Activated CD8-positive, alpha-beta memory T cell treated with anti-CD3 and anti-CD28 coated beads, Interleukin-2, amount 50 U/mL, for 24 hours (primary cell): ENCODE data around the gene RAB35.

ENCODE experiments used
- DNase-seq: peaks from one replicate; pipeline ENCODE4 v3.0.0-alpha.2; 2020; ENCODE audit errors: extremely low read depth

The RAB35 gene

DNA sequence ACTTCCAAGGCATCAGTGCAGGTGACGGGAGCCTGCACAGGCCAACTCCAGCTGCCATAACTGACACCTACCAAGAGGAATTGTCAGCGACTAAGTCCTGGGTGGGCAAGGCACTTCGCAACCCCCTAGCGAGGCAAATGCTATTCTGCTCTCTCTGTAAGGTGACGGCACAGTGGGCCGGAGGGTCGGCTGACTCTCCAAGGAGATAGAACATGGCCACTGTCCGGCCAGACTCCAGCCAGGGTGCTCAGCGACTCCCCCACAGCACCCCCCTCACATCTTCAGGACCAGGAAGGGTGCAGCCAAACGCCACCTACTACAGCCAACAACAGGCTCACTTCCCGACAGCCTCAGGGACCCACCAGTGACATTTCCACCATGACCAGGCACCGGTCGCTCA, 13.2 kb downstream of the RAB35 start:
- no peak for DNase-seq

DNA sequence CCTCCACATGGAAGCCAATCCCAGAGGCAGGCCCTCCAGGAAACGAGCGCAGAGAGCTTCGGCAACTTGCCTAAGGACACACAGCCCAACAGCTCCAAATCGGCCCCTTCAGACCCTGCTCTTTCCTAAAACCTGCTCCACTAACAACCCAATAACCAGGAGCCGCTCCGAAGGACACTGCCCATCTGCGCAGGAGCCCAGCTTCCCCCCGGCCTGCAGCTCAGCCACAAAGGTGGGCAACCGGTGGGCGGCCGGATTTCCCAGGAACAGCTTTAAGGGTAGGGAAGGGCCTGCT, 13.6 kb downstream of the RAB35 start:
- no peak for DNase-seq

DNA sequence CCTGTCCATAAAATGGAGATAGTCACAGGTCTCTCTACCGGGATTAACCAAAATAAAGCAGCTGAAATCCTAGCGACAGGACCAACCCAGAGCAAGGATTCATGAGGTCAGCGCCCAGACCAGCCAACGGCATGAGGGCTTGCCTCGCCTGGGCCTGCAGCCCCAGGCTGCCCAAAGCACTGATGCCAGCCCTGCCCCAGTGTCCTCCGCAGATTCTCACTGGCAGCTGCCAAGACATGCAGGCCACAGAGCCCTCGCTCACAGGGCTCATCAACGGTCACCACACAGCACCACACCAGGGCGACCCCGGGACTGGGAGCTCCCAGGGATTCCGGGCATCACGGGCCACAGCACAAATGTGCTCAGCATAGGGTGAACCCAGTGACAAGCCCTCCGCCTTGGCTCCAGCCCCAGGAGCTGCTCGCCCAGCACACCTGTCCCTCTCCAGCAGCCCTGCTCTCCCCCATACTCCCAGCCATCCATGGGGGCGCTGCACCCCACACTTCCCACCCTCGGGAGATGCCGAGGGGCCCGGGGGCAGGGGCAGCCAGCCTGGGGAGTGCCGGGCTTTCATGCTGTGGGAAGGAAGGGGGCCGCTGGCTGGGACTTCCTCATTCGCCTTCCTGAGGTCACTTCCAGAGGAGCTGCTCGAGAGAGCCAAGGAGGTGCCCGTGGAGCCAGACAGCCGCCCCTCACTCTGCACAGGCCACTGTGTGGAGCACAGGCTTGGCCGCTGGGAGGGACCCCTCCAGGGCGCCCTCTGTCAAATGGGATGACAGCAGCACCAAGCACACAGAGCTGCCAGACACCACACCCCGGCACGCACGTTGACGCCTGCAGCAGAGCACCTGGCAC, 14.1 kb downstream of the RAB35 start:
- no peak for DNase-seq

GRCh38 chr12:120101617-120102016, 14.9 kb downstream of the RAB35 start:
- DNase-seq, result no peak

GRCh38 chr12:120101182-120101581, 15.4 kb downstream of the RAB35 start:
- no peak for DNase-seq

- DNase-seq, result no peak
Measured at GRCh38 chr12:120100630-120101029, 15.9 kb downstream of the RAB35 start.

GRCh38 chr12:120099738-120100137, 16.8 kb downstream of the RAB35 start:
- no peak for DNase-seq

- DNase-seq, result no peak
Measured at GRCh38 chr12:120098756-120099470, 17.6 kb downstream of the RAB35 start.

GRCh38 chr12:120096671-120097202, 19.8 kb downstream of the RAB35 start:
- DNase-seq, result no peak

GRCh38 chr12:120095736-120096135, 20.8 kb downstream of the RAB35 start:
- DNase-seq, result no peak

DNA sequence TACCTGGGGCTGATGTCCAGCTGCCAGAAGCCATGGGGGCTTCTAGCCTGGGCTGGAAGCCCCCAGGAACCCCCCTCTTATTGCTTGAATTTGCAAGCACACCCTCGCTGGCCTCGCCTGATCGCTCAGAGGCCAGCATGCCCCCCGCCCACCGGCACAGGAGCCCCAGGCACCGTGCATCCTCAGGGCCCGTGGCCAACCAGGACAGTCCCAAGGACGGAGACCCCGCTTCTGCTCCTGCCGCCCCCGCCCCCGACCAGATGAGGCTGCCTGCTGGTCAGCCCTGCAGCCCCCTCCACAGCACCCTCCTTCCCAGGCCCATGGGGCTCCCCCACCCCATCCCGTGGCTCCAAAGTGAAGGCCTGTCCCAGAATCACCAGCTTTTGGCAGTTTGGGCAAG, 21.2 kb downstream of the RAB35 start:
- DNase-seq, result no peak

DNA sequence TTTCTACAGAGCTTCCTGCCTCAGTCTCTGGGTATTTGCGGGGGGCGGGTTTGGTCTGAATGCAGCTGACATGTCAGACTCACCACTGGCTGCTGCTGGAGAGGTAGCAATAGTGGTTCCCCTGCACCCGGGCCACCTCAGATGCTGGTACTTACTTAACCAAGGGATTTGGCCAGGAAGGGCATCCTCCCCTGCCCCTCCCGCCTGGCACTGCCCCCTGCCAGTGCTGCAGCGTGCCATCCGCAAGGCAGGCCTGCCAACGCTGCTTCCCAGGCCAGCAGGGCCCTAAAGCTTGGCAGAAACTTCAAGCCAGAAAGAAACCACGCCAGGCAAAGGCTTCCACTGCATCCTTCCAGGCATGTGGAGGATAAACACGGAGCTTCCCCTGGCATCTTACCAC, 22.1 kb downstream of the RAB35 start:
- no peak for DNase-seq

DNA sequence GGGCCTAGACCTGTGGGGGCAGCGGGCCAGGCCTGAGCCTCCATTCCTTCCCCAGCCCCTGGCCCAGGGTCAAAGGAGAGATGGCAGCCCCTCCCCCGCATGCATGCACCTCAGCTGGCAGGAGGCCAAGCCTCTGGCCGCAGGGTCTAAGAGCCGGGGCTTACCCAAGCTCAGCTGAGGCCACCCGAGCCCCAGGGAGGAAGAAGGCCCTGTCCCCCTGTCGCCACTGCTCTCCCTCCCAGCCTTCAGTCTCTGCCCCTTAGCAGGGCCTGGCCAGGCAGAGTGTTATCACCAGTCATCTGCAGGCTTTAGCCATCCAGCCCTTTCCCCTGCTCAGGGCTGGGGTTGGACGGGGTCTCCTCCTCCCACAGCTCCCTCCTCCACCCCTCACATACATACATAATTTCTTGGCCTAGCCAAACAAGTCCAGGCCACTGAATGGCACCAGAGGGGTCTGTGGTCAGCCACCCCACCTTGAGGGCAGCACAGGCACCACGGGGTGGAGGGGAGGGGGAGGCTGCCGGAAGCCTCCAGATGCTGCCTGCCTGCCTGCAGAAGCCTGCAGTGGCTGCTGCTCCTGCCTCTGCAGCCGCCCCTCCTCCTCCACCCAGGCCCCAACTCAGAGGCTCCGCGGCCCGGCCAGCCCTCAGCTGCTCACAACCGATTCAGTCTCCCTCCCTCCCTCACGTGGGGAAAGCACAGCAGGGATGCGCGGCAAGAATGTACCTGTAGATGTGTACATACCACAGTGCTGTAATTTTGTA, 22.8 kb downstream of the RAB35 start:
- no peak for DNase-seq

- DNase-seq, result no peak
Measured at GRCh38 chr12:120093336-120093591, 23.3 kb downstream of the RAB35 start.

GRCh38 chr12:120092551-120093335, 23.8 kb downstream of the RAB35 start:
- no peak for DNase-seq

DNA sequence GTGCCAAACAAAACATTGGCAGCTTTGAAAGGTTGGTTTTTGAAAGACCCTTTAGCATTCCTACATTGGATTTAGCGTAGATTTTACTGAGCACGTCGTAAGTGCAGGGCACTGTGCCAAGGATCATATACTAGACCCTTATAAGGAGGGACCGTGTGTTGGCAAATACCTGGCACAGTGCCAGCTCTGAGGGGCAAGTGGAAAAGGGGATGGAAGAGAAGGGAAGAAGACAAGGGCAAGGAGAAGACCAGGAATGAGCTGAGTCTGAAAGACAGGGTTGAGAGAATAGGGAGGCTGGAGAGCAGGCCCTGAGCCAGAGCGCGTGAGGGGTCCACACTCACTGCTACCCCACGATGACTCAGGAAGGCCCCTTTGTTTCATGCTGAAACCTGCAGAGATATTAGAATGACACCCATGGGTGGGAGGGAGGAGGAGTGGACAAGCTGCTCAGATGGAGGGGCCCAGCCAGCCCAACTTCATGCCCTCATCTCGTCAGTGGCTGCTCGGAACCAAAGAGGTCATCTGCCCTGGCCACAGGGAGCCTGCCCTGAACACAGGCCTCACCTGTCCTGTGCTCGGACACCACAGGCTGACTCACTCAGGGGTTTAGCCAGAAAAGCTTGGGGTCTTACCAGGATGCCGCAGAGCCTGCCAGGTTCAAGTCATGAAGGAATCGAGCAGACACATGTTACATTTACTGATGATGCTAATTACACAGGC, 25.0 kb downstream of the RAB35 start:
- DNase-seq, result no peak

GRCh38 chr12:120090626-120091295, 25.8 kb downstream of the RAB35 start:
- DNase-seq, result no peak

- no peak for DNase-seq
Measured at GRCh38 chr12:120090206-120090605, 26.3 kb downstream of the RAB35 start.

GRCh38 chr12:120089796-120090195, 26.8 kb downstream of the RAB35 start:
- no peak for DNase-seq

- no peak for DNase-seq
Measured at GRCh38 chr12:120089105-120089504, 27.4 kb downstream of the RAB35 start.
